NCI-H82 treated with DMSO at 0.1 percent for 48 hours (cell line): ENCODE data around the gene NPBWR2.
A peak's percentile ranks its signal among the peaks of the same experiment; 100 is the strongest.

Experiments used
- DNase-seq: peaks from one replicate; lab custom pipeline; 2025; ENCODE audit not compliant: unreplicated experiment; lab: John Stamatoyannopoulos, UW

Gene NPBWR2

GRCh38 chr20:64063389-64064144, 43.8 kb downstream of the NPBWR2 start:
- DNase-seq = no peak

- peak; percentile 90 for DNase-seq
Observed at GRCh38 chr20:64062596-64063388, 44.6 kb downstream of the NPBWR2 start, which contains the start of gene TCEA2. TCEA2 (plus strand) TSS chr20:64063198; CDS start chr20:64063313, 115 bp downstream.

GRCh38 chr20:64062276-64062595, 45.1 kb downstream of the NPBWR2 start:
- no peak for DNase-seq

- no peak for DNase-seq
Observed at GRCh38 chr20:64058536-64058935, 48.8 kb downstream of the NPBWR2 start.

- DNase-seq = peak; percentile 12
Observed at GRCh38 chr20:64057628-64058498, 49.5 kb downstream of the NPBWR2 start.

GRCh38 chr20:64056889-64057627, 50.3 kb downstream of the NPBWR2 start:
- no peak for DNase-seq

- DNase-seq = no peak
Observed at GRCh38 chr20:64056639-64056888, 50.8 kb downstream of the NPBWR2 start.

GRCh38 chr20:64055893-64056638, 51.3 kb downstream of the NPBWR2 start:
- no peak for DNase-seq

- no peak for DNase-seq
Observed at GRCh38 chr20:64055396-64055892, 51.9 kb downstream of the NPBWR2 start.

- no peak for DNase-seq
Observed at GRCh38 chr20:64053841-64054661, 53.3 kb downstream of the NPBWR2 start.
